ENCODE data around the gene NAALADL2. TPM values are rescaled to one million over a fixed set of nuclear protein-coding genes. Genes with fewer than 3 reads are reported as not detected.

Gene NAALADL2
- polyA plus RNA-seq, 3 donors, result not detected

- Histone ChIP-seq H3K4me3 (replicated peaks in 1 of 3; ENCODE audit: low read depth in 2 of 3, low read length in 3 of 3) (no peak overlapping the region), H3K27ac (ENCODE audit: low read depth in 1 of 2, low read length in 2 of 2) (no peak overlapping the region), H4K20me1 (ENCODE audit: insufficient read depth, low read length) (no peaks in the 10 kb centered on the region), H3K36me3 (replicated peaks in 1 of 2; ENCODE audit: control insufficient read depth in 1 of 2, insufficient read depth in 2 of 2, low read length in 2 of 2) (no peaks in the 10 kb centered on the region), H3K79me2 (ENCODE audit: insufficient read depth, low read length) (no peaks in the 10 kb centered on the region), H3K27me3 (ENCODE audit: control insufficient read depth in 2 of 2, insufficient read depth in 2 of 2, low read length in 2 of 2) (no peaks in the 10 kb centered on the region), H3K9ac (ENCODE audit: insufficient read depth, low read length, poor library complexity, severe bottlenecking) (no peak overlapping the region), H3K9me3 (replicated peaks in 1 of 2; ENCODE audit: control insufficient read depth in 1 of 2, insufficient read depth in 1 of 2, low read length in 2 of 2) (peaks cover 0 to 13% of the 10 kb centered on the region in 2 donors), H2AFZ (ENCODE audit: insufficient read depth, low read depth, low read length, poor library complexity, severe bottlenecking) (no peak overlapping the region), H3K4me2 (replicated peaks; ENCODE audit: extremely low read depth, low read length, poor library complexity, severe bottlenecking) (no peak overlapping the region), H3K4me1 (ENCODE audit: control insufficient read depth in 1 of 2, insufficient read depth in 2 of 2, low read length in 2 of 2) (no peaks in the 10 kb centered on the region)
- TF ChIP-seq, protein P1, sequence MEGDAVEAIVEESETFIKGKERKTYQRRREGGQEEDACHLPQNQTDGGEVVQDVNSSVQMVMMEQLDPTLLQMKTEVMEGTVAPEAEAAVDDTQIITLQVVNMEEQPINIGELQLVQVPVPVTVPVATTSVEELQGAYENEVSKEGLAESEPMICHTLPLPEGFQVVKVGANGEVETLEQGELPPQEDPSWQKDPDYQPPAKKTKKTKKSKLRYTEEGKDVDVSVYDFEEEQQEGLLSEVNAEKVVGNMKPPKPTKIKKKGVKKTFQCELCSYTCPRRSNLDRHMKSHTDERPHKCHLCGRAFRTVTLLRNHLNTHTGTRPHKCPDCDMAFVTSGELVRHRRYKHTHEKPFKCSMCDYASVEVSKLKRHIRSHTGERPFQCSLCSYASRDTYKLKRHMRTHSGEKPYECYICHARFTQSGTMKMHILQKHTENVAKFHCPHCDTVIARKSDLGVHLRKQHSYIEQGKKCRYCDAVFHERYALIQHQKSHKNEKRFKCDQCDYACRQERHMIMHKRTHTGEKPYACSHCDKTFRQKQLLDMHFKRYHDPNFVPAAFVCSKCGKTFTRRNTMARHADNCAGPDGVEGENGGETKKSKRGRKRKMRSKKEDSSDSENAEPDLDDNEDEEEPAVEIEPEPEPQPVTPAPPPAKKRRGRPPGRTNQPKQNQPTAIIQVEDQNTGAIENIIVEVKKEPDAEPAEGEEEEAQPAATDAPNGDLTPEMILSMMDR (IDR thresholded peaks at IDR 0.05), result no peak
- Mint-ChIP-seq H3K9me3 (peaks cover 0 to 2% (median 1%) of the 10 kb centered on the region in 7 donors), H3K27me3 (ENCODE audit: low read depth in 3 of 3) (peaks cover 0 to 2% (median 0%) of the 10 kb centered on the region in 3 donors), H3K36me3 (no peaks in the 10 kb centered on the region), H3K4me3 (no peak overlapping the region), H3K4me1 (no peaks in the 10 kb centered on the region), H3K27ac (no peak overlapping the region)
- intact Hi-C loops (cut with micrococcal nuclease), result no loop called here
- WGBS (ENCODE audit: insufficient coverage), result no CpG with 5 or more reads among the region's 1 CpG
- DNase-seq, result no peak
Observed at GRCh38 chr3:174858353-174858752, 781 bp upstream of the NAALADL2 start.

GRCh38 chr3:174859756-174860155 is 622 bp downstream of the NAALADL2 start:
- TF ChIP-seq, protein P1 (IDR thresholded peaks at IDR 0.05), result no peak
- WGBS (ENCODE audit: insufficient coverage), result no CpG with 5 or more reads among the region's 3 CpGs
- Histone ChIP-seq H3K36me3 (replicated peaks in 1 of 2; ENCODE audit: control insufficient read depth in 1 of 2, insufficient read depth in 2 of 2, low read length in 2 of 2) (no peaks in the 10 kb centered on the region), H3K79me2 (ENCODE audit: insufficient read depth, low read length) (no peaks in the 10 kb centered on the region), H3K9me3 (replicated peaks in 1 of 2; ENCODE audit: control insufficient read depth in 1 of 2, insufficient read depth in 1 of 2, low read length in 2 of 2) (peaks cover 0 to 13% of the 10 kb centered on the region in 2 donors), H3K27ac (ENCODE audit: low read depth in 1 of 2, low read length in 2 of 2) (no peak overlapping the region), H4K20me1 (ENCODE audit: insufficient read depth, low read length) (no peaks in the 10 kb centered on the region), H3K27me3 (ENCODE audit: control insufficient read depth in 2 of 2, insufficient read depth in 2 of 2, low read length in 2 of 2) (no peaks in the 10 kb centered on the region), H3K4me3 (replicated peaks in 1 of 3; ENCODE audit: low read depth in 2 of 3, low read length in 3 of 3) (no peak overlapping the region), H3K4me2 (replicated peaks; ENCODE audit: extremely low read depth, low read length, poor library complexity, severe bottlenecking) (no peak overlapping the region), H3K4me1 (ENCODE audit: control insufficient read depth in 1 of 2, insufficient read depth in 2 of 2, low read length in 2 of 2) (no peaks in the 10 kb centered on the region), H3K9ac (ENCODE audit: insufficient read depth, low read length, poor library complexity, severe bottlenecking) (no peak overlapping the region), H2AFZ (ENCODE audit: insufficient read depth, low read depth, low read length, poor library complexity, severe bottlenecking) (no peak overlapping the region)
- no peaks in the 10 kb centered on the region for H3K27me3 Mint-ChIP-seq (ENCODE audit: low read depth in 3 of 3)
- no peak overlapping the region for H3K27ac Mint-ChIP-seq
- no peaks in the 10 kb centered on the region for H3K36me3 Mint-ChIP-seq
- intact Hi-C loops (cut with micrococcal nuclease), result no loop called here
- H3K9me3 Mint-ChIP-seq, result peaks cover 0 to 3% (median 1%) of the 10 kb centered on the region in 7 donors
- DNase-seq, result no peak
- H3K4me3 Mint-ChIP-seq, result no peak overlapping the region
- H3K4me1 Mint-ChIP-seq, result no peaks in the 10 kb centered on the region

Measured in CD14-positive monocyte (primary cell).